COLO668 (cell line): ENCODE results near the gene ALAS1.
A peak's percentile ranks its signal among the peaks of the same experiment; 100 is the strongest.

Experiments
- DNase-seq: peaks from one replicate; lab custom pipeline; 2025; ENCODE audit not compliant: unreplicated experiment; lab: John Stamatoyannopoulos, UW

ALAS1 gene

GRCh38 chr3:52233968-52234367 lies 36.0 kb downstream of the ALAS1 start:
- DNase-seq = no peak

GRCh38 chr3:52234516-52235447 lies 36.8 kb downstream of the ALAS1 start:
- no peak for DNase-seq

GRCh38 chr3:52236424-52236886 lies 38.5 kb downstream of the ALAS1 start:
- DNase-seq = no peak

- peak; percentile 41 for DNase-seq
Observed at GRCh38 chr3:52237006-52237656, 39.2 kb downstream of the ALAS1 start.

GRCh38 chr3:52237657-52238172 lies 39.8 kb downstream of the ALAS1 start:
- no peak for DNase-seq

GRCh38 chr3:52238193-52238760 lies 40.3 kb downstream of the ALAS1 start:
- DNase-seq = peak; percentile 19

- DNase-seq = peak; percentile 76
Observed at GRCh38 chr3:52238761-52239701, 41.1 kb downstream of the ALAS1 start, which contains the start of gene TWF2. TWF2 (minus strand) TSS chr3:52239158; CDS start chr3:52239016, 142 bp downstream.

- DNase-seq = peak; percentile 40
Observed at GRCh38 chr3:52240059-52240885, 42.3 kb downstream of the ALAS1 start.

GRCh38 chr3:52240886-52241370 lies 43.0 kb downstream of the ALAS1 start:
- no peak for DNase-seq

GRCh38 chr3:52242039-52242438 lies 44.1 kb downstream of the ALAS1 start:
- DNase-seq = no peak

GRCh38 chr3:52243791-52244628 lies 46.0 kb downstream of the ALAS1 start:
- DNase-seq = peak; percentile 6

- DNase-seq = peak; percentile 51
Observed at GRCh38 chr3:52245322-52246263, 47.6 kb downstream of the ALAS1 start, which contains the start of gene PPM1M. PPM1M (plus strand) TSS chr3:52245759; CDS start chr3:52245825, 66 bp downstream.

GRCh38 chr3:52246264-52246620 lies 48.3 kb downstream of the ALAS1 start:
- DNase-seq = no peak

GRCh38 chr3:52246728-52247408 lies 48.9 kb downstream of the ALAS1 start:
- no peak for DNase-seq

GRCh38 chr3:52247409-52248164 lies 49.6 kb downstream of the ALAS1 start:
- DNase-seq = no peak

GRCh38 chr3:52248165-52248541 lies 50.2 kb downstream of the ALAS1 start:
- DNase-seq = no peak
